ENCODE data around the gene RNF220.
A peak's percentile ranks its signal among the peaks of the same experiment; 100 is the strongest.
"Not testable (repeated sequence)": the region's sequence is repeated elsewhere in the genome, so short reads cannot be mapped to it uniquely, and the experiment has no call there.

RNF220 gene

GRCh38 chr1:44489481-44489880 is 84.4 kb downstream of the RNF220 start:
- no peak for TF ChIP-seq CTCF (conservative IDR thresholded peaks at IDR 0.05; ENCODE audit: low read depth, low read length)
- H3K4me3 ChIP-seq (ENCODE audit: low read length), result no peak overlapping the region
- DNase-seq (ENCODE audit: low read depth), result no peak

GRCh38 chr1:44496541-44497171 is 91.6 kb downstream of the RNF220 start:
- no peak overlapping the region for H3K4me3 ChIP-seq (ENCODE audit: low read length)
- DNase-seq (ENCODE audit: low read depth), result no peak
- TF ChIP-seq CTCF (conservative IDR thresholded peaks at IDR 0.05; ENCODE audit: low read depth, low read length), result no peak

GRCh38 chr1:44497422-44498170 is 92.5 kb downstream of the RNF220 start:
- no peak for TF ChIP-seq CTCF (conservative IDR thresholded peaks at IDR 0.05; ENCODE audit: low read depth, low read length)
- no peak overlapping the region for H3K4me3 ChIP-seq (ENCODE audit: low read length)
- no peak for DNase-seq (ENCODE audit: low read depth)

GRCh38 chr1:44499306-44499705 is 94.3 kb downstream of the RNF220 start:
- H3K4me3 ChIP-seq (ENCODE audit: low read length), result no peak overlapping the region
- DNase-seq (ENCODE audit: low read depth), result no peak
- no peak for TF ChIP-seq CTCF (conservative IDR thresholded peaks at IDR 0.05; ENCODE audit: low read depth, low read length)

GRCh38 chr1:44500181-44501046 is 95.4 kb downstream of the RNF220 start:
- H3K4me3 ChIP-seq (ENCODE audit: low read length), result no peak overlapping the region
- no peak for DNase-seq (ENCODE audit: low read depth)
- TF ChIP-seq CTCF (conservative IDR thresholded peaks at IDR 0.05; ENCODE audit: low read depth, low read length), result peak; percentile 46

GRCh38 chr1:44501047-44501890 is 96.2 kb downstream of the RNF220 start:
- peak overlapping the region; percentile 19 for H3K4me3 ChIP-seq (ENCODE audit: low read length)
- no peak for DNase-seq (ENCODE audit: low read depth)
- TF ChIP-seq CTCF (conservative IDR thresholded peaks at IDR 0.05; ENCODE audit: low read depth, low read length), result no peak

- not testable (repeated sequence) for DNase-seq (ENCODE audit: low read depth); H3K4me3 ChIP-seq (ENCODE audit: low read length)
Observed at GRCh38 chr1:44502823-44503222, 97.8 kb downstream of the RNF220 start.

All from retinal pigment epithelial cell (primary cell).